SK-N-SH (cell line): ENCODE results near the gene FDXACB1. TPM values are rescaled to one million over a fixed set of nuclear protein-coding genes. Genes with fewer than 3 reads are reported as not detected.
A peak's percentile ranks its signal among the peaks of the same experiment; 100 is the strongest.

Source experiments
- CTCF ChIA-PET: fragments of 300-600, 350-600 bp; formaldehyde crosslinking; extraction: SDS; loops from one replicate; lab custom pipeline; 2021; lab: Yijun Ruan, JAX
- POLR2A ChIA-PET: fragments of 350-600 bp; sonication (Branson Sonifier 250); formaldehyde crosslinking; extraction: SDS; loops from one replicate; lab custom pipeline; 2020; ENCODE audit warnings: antibody characterized with exemption, inconsistent platforms; lab: Yijun Ruan, JAX
- DNase-seq: peaks from one replicate; pipeline ENCODE4 v3.0.0; 2012
- H2AFZ ChIP-seq: fragments of 200-600 bp; sonication (generic); 2 replicates; pipeline ENCODE4 v1.8.1; 2016; ENCODE audit warnings: antibody characterized with exemption, mild to moderate bottlenecking, low read depth
- H3F3A ChIP-seq: fragments of 200-600 bp; sonication (generic); replicated peaks from 2 replicates; pipeline ENCODE3; 2016; ENCODE audit warnings: antibody characterized with exemption, mild to moderate bottlenecking; ENCODE audit not compliant: insufficient read depth
- H3K27ac ChIP-seq, 2 experiments: fragments of 200-500 bp in 1 of 2; fragments of 200-600 bp in 1 of 2; sonication (Bioruptor generic) in 1 of 2; sonication (generic), shearing (Covaris generic) in 1 of 2; 2 replicates each; pipeline versions ENCODE4 v1.5.1 to v1.6.1; 2014 to 2016; ENCODE audit warnings: low read depth in 2 of 2, inconsistent platforms in 1 of 2, low read length in 1 of 2, mild to moderate bottlenecking in 1 of 2, mixed read lengths in 1 of 2
- H3K27me3 ChIP-seq: fragments of 200-600 bp; sonication (generic), shearing (Covaris generic); 2 replicates; pipeline ENCODE4 v1.6.1; 2016; ENCODE audit warnings: mixed run types; ENCODE audit not compliant: insufficient read depth
- H3K36me3 ChIP-seq, 2 experiments: fragments of 200-500 bp in 1 of 2; fragments of 200-600 bp in 1 of 2; sonication (Bioruptor generic) in 1 of 2; sonication (generic) in 1 of 2; replicated peaks in 1 of 2; 2 replicates each; pipeline versions ENCODE3 to v1.5.1; 2014 to 2016; ENCODE audit warnings: low read length in 1 of 2, mild to moderate bottlenecking in 1 of 2; ENCODE audit not compliant: insufficient read depth in 2 of 2, control insufficient read depth in 1 of 2
- H3K4me1 ChIP-seq, 2 experiments: fragments of 200-500 bp in 1 of 2; fragments of 200-600 bp in 1 of 2; sonication (Bioruptor generic) in 1 of 2; sonication (generic), shearing (Covaris generic) in 1 of 2; 2 replicates each; pipeline versions ENCODE4 v1.5.1 to v1.6.1; 2014 to 2016; ENCODE audit warnings: low read depth in 1 of 2, low read length in 1 of 2, mixed run types in 1 of 2; ENCODE audit not compliant: insufficient read depth in 2 of 2, control insufficient read depth in 1 of 2
- H3K4me2 ChIP-seq: fragments of 200-600 bp; sonication (generic), shearing (Covaris generic); 2 replicates; pipeline ENCODE4 v1.6.1; 2017; ENCODE audit warnings: mixed run types
- H3K4me3 ChIP-seq, 2 experiments: fragments of 200-500 bp in 1 of 2; fragments of 200-600 bp in 1 of 2; sonication (Bioruptor generic) in 1 of 2; sonication (generic), shearing (Covaris generic) in 1 of 2; 2 replicates each; pipeline versions ENCODE4 v1.5.1 to v1.8.1; 2014 to 2016; ENCODE audit warnings: low read depth in 2 of 2, inconsistent platforms in 1 of 2, low read length in 1 of 2, mild to moderate bottlenecking in 1 of 2, mixed read lengths in 1 of 2, moderate library complexity in 1 of 2
- H3K79me2 ChIP-seq: fragments of 200-600 bp; sonication (generic); 2 replicates; pipeline ENCODE4 v1.8.1; 2017; ENCODE audit warnings: mild to moderate bottlenecking; ENCODE audit not compliant: insufficient read depth
- H3K9ac ChIP-seq: fragments of 200-600 bp; sonication (generic); 2 replicates; pipeline ENCODE4 v1.6.1; 2017; ENCODE audit warnings: mixed run types
- H3K9me2 ChIP-seq: fragments of 200-600 bp; sonication (generic); 2 replicates; pipeline ENCODE4 v1.6.1; 2017; ENCODE audit warnings: mixed run types
- H3K9me3 ChIP-seq: fragments of 200-600 bp; sonication (generic); 2 replicates; pipeline ENCODE4 v1.6.1; 2017; ENCODE audit warnings: mixed run types, mild to moderate bottlenecking, moderate library complexity
- H4K20me1 ChIP-seq: fragments of 200-600 bp; sonication (generic); 2 replicates; pipeline ENCODE4 v1.6.1; 2017; ENCODE audit warnings: mild to moderate bottlenecking, mixed run types; ENCODE audit not compliant: insufficient read depth
- CHD2 ChIP-seq: fragments of 150-350 bp; IDR thresholded peaks from 2 replicates; pipeline ENCODE4 v1.6.1; 2018; ENCODE audit warnings: low read length; ENCODE audit not compliant: partially characterized antibody
- ELF1 ChIP-seq: IDR thresholded peaks from 2 replicates; pipeline ENCODE4 v1.4.0; 2012
- EP300 ChIP-seq, 2 experiments: IDR thresholded peaks; 2 replicates each; pipeline versions ENCODE4 v1.4.0 to v1.6.1; 2012; ENCODE audit warnings: borderline replicate concordance in 1 of 2, low read depth in 1 of 2, low read length in 1 of 2
- EZH2phosphoT487 ChIP-seq: fragments of 200-600 bp; sonication (generic); IDR thresholded peaks from 2 replicates; pipeline ENCODE4 v1.6.1; 2017; ENCODE audit warnings: low read depth, mixed run types, mild to moderate bottlenecking, antibody characterized with exemption, moderate library complexity, borderline replicate concordance
- FOSL2 ChIP-seq: IDR thresholded peaks from 2 replicates; pipeline ENCODE4 v1.4.0; 2012; ENCODE audit warnings: low read depth, mild to moderate bottlenecking, moderate library complexity, borderline replicate concordance
- FOXM1 ChIP-seq: IDR thresholded peaks from 2 replicates; pipeline ENCODE4 v1.4.0; 2012; ENCODE audit warnings: low read depth, mild to moderate bottlenecking
- GATA2 ChIP-seq: sonication (generic); formaldehyde crosslinking; IDR thresholded peaks from 2 replicates; pipeline ENCODE4 v1.5.0; 2020; ENCODE audit warnings: mild to moderate bottlenecking, missing genetic modification reagents
- JUND ChIP-seq: IDR thresholded peaks from 2 replicates; pipeline ENCODE4 v1.4.0; 2012
- MEF2A ChIP-seq: IDR thresholded peaks from 2 replicates; pipeline ENCODE4 v1.4.0; 2012; ENCODE audit warnings: low read depth, borderline replicate concordance
- NRF1 ChIP-seq: IDR thresholded peaks from 2 replicates; pipeline ENCODE4 v1.6.1; 2012; ENCODE audit warnings: low read depth, mild to moderate bottlenecking, low read length
- RAD21 ChIP-seq: IDR thresholded peaks from 2 replicates; pipeline ENCODE4 v1.6.1; 2012; ENCODE audit warnings: mild to moderate bottlenecking, low read length
- RFX5 ChIP-seq: IDR thresholded peaks from 2 replicates; pipeline ENCODE4 v1.6.1; 2012; ENCODE audit warnings: mild to moderate bottlenecking, improper control_type of control experiment, low read length
- RXRA ChIP-seq: IDR thresholded peaks from 2 replicates; pipeline ENCODE4 v1.4.0; 2012; ENCODE audit warnings: low read depth, mild to moderate bottlenecking, borderline replicate concordance
- SMC3 ChIP-seq: IDR thresholded peaks from 2 replicates; pipeline ENCODE4 v1.6.1; 2012; ENCODE audit warnings: low read depth, low read length, improper control_type of control experiment
- TAF1 ChIP-seq: IDR thresholded peaks from 2 replicates; pipeline ENCODE4 v1.6.1; 2012; ENCODE audit warnings: low read depth, mild to moderate bottlenecking, low read length, moderate library complexity, borderline replicate concordance
- TCF12 ChIP-seq: IDR thresholded peaks from 2 replicates; pipeline ENCODE4 v1.4.0; 2012
- TEAD4 ChIP-seq: IDR thresholded peaks from 2 replicates; pipeline ENCODE4 v1.4.0; 2012; ENCODE audit warnings: mild to moderate bottlenecking, borderline replicate concordance; ENCODE audit not compliant: insufficient read depth
- USF1 ChIP-seq: IDR thresholded peaks from 2 replicates; pipeline ENCODE4 v1.4.0; 2012; ENCODE audit warnings: low read depth, borderline replicate concordance
- ZBTB33 ChIP-seq: IDR thresholded peaks from 2 replicates; pipeline ENCODE4 v1.4.0; 2012; ENCODE audit warnings: low read depth, borderline replicate concordance
- WGBS: methylation state at CpG from one replicate; pipeline ENCODE4 v1.1.6; 2017; ENCODE audit warnings: low lambda C conversion rate; 5-methylcytosine and 5-hydroxymethylcytosine counted together
- polyA plus RNA-seq, 3 experiments: library from polyadenylated mRNA; depleted of rRNA; stranded (reverse); fragments of >200 nt; gene quantifications; 2 replicates each; pipeline ENCODE4 v1.2.3, GENCODE V29; 2012
- TF ChIP-seq, protein P1 (sequence below): fragments of 150-350 bp; IDR thresholded peaks from 2 replicates; pipeline ENCODE4 v1.6.1; 2017; ENCODE audit warnings: antibody characterized with exemption, low read length, low read depth, borderline replicate concordance
- TF ChIP-seq, protein P2 (sequence below): fragments of 200-600 bp; sonication (generic); IDR thresholded peaks from 2 replicates; pipeline ENCODE4 v1.6.1; 2017; ENCODE audit warnings: antibody characterized with exemption, mild to moderate bottlenecking, moderate library complexity

Gene FDXACB1
- polyA plus RNA-seq, 1 of the 3 experiments (the other 2 are of a cell fraction), result 2.8 TPM

DNA sequence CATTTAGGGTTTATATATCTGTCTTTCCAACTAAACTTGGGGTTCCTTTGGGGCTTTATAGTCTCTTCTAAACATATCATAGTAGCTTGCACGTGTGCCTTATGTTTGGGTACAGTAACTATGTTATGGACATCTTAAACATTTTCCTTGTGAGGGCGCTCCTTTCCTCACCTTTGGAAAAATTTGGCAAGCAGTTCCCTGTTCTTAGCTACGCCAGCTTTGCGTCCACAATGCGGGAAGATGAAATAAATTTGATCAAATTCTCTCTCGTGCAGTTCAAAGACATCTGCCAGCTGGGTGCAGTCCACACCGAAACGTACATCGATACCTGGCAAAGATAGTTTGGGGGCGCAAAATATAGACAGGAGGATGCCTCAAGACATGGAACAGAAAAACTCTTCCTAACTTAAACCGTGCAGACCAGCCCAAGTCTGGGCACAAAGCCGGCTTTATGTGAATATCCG, 548 bp downstream of the FDXACB1 start:
- TF ChIP-seq TEAD4 (no peak), CHD2 (peak; percentile 36), FOSL2 (no peak), RAD21 (peak; percentile 22; the same call in 1 of the 2 replicates), ZBTB33 (no peak)
- H2AFZ ChIP-seq, result peak overlapping the region; percentile 93
- peaks cover 0 to 15% of the 10 kb centered on the region in 2 experiments for H3K36me3 ChIP-seq
- H3K9ac ChIP-seq, result peak overlapping the region; percentile 71
- DNase-seq, result no peak
- CTCF ChIA-PET, result interaction anchor here (0.6 to 1.9 kb wide), 11 partner anchors 8 to 199 kb away, joined by 3 to 8 read pairs (median 3); no protein-coding TSS in a partner anchor
- peak overlapping the region; percentile 75 for H3K4me2 ChIP-seq
- peaks cover 6% of the 10 kb centered on the region; the same call in 1 of the 2 replicates for H3K79me2 ChIP-seq
- WGBS, result under 1% methylated on average over 13 of the region's 13 CpGs
- no peaks in the 10 kb centered on the region for H4K20me1 ChIP-seq
- no peaks in the 10 kb centered on the region for H3K9me3 ChIP-seq
- peak overlapping the region; percentile 86 to 98 for H3K27ac ChIP-seq
- H3K4me3 ChIP-seq, result peak overlapping the region; percentile 72 to 84
- H3K27me3 ChIP-seq, result no peaks in the 10 kb centered on the region
- POLR2A ChIA-PET, result interaction anchor here (1.0 kb wide), 1 partner anchor 48 kb away, joined by 5 read pairs; no protein-coding TSS in a partner anchor
- H3K4me1 ChIP-seq, result peaks cover 0 to 8% of the 10 kb centered on the region in 2 experiments; a peak in 2 of 4 replicates
- peaks cover 4% of the 10 kb centered on the region for H3F3A ChIP-seq
- no peaks in the 10 kb centered on the region for H3K9me2 ChIP-seq

DNA sequence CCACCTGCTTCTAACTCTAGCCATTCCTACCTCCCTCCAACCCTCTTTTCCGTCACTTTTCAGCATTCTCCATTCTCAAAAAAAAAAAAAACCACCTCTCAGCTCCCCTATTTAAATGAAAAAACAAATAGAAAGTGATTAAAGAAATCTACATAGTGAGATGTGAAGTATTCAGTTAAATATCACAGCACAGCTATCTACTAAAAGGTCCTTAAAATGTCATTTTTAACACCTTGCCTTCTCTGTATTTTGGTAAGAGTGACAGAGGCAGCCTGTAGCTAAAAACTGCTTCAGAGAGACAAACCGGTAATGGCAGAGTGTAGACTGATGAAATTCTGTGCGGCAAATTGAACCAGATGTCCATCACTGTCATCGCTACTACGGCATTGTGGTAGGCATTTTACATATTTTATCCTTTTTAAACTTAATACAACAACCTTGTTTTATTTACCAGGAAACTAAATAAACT, 7.2 kb downstream of the FDXACB1 start:
- peak overlapping the region; percentile 81 to 93 for H3K27ac ChIP-seq
- 40% methylated on average over 5 of the region's 5 CpGs for WGBS
- peak; percentile 28 for DNase-seq

More for the DNA sequence above, 7.2 kb downstream of the FDXACB1 start:
- H4K20me1 ChIP-seq, result no peaks in the 10 kb centered on the region
- POLR2A ChIA-PET, result interaction anchor here (1.1 to 1.7 kb wide), 3 partner anchors 14 to 215 kb away, joined by 3 to 9 read pairs (median 4); partner anchors contain the start of genes SDHD and TIMM8B
- TF ChIP-seq TAF1 (no peak), TCF12 (no peak), ELF1 (no peak), EZH2phosphoT487 (no peak), NRF1 (no peak), SMC3 (no peak), MEF2A (no peak), FOXM1 (no peak), GATA2 (CRISPR knock-in tag) (no peak), RFX5 (no peak), USF1 (no peak), JUND (no peak), RXRA (no peak), FOSL2 (no peak), EP300 (IDR thresholded peaks at IDR 0.05; ENCODE audit: borderline replicate concordance in 1 of 2, low read depth in 1 of 2, low read length in 1 of 2) (no peak)
- TF ChIP-seq, protein P1, sequence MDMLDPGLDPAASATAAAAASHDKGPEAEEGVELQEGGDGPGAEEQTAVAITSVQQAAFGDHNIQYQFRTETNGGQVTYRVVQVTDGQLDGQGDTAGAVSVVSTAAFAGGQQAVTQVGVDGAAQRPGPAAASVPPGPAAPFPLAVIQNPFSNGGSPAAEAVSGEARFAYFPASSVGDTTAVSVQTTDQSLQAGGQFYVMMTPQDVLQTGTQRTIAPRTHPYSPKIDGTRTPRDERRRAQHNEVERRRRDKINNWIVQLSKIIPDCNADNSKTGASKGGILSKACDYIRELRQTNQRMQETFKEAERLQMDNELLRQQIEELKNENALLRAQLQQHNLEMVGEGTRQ, result no peak
- TF ChIP-seq, protein P2, sequence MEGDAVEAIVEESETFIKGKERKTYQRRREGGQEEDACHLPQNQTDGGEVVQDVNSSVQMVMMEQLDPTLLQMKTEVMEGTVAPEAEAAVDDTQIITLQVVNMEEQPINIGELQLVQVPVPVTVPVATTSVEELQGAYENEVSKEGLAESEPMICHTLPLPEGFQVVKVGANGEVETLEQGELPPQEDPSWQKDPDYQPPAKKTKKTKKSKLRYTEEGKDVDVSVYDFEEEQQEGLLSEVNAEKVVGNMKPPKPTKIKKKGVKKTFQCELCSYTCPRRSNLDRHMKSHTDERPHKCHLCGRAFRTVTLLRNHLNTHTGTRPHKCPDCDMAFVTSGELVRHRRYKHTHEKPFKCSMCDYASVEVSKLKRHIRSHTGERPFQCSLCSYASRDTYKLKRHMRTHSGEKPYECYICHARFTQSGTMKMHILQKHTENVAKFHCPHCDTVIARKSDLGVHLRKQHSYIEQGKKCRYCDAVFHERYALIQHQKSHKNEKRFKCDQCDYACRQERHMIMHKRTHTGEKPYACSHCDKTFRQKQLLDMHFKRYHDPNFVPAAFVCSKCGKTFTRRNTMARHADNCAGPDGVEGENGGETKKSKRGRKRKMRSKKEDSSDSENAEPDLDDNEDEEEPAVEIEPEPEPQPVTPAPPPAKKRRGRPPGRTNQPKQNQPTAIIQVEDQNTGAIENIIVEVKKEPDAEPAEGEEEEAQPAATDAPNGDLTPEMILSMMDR, result no peak
- CTCF ChIA-PET, result interaction anchor here (0.6 to 1.6 kb wide), 9 partner anchors 14 to 269 kb away, joined by 3 to 6 read pairs (median 4); no protein-coding TSS in a partner anchor
- H3K9me2 ChIP-seq, result no peaks in the 10 kb centered on the region
- peaks cover 0 to 6% of the 10 kb centered on the region in 2 experiments; a peak in 3 of 4 replicates for H3K4me1 ChIP-seq
- no peaks in the 10 kb centered on the region for H3K27me3 ChIP-seq
- H3K4me3 ChIP-seq, result peak overlapping the region; percentile 81 to 85
- H3K79me2 ChIP-seq, result peaks cover 20% of the 10 kb centered on the region
- peak overlapping the region; percentile 85 for H3K4me2 ChIP-seq
- peaks cover 3% of the 10 kb centered on the region for H3F3A ChIP-seq
- peaks cover 16 to 30% of the 10 kb centered on the region in 2 experiments for H3K36me3 ChIP-seq
- H3K9ac ChIP-seq, result peak overlapping the region; percentile 86; the same call in 1 of the 2 replicates
- H2AFZ ChIP-seq, result peak overlapping the region; percentile 90
- no peaks in the 10 kb centered on the region for H3K9me3 ChIP-seq
